CD14-positive monocyte (primary cell): ENCODE results near the gene POMGNT2. TPM values are rescaled to one million over a fixed set of nuclear protein-coding genes. Genes with fewer than 3 reads are reported as not detected.

Experiments used
- DNase-seq, 3 donors: peaks; one replicate each; pipeline ENCODE4 v3.0.0-alpha.2; 2011 to 2022
- H2AFZ ChIP-seq: 2 replicates; pipeline ENCODE4 v1.6.0; 2012; ENCODE audit warnings: mild to moderate bottlenecking, low read depth, low read length, inconsistent platforms; ENCODE audit not compliant: insufficient read depth, poor library complexity, severe bottlenecking
- H3K27ac ChIP-seq, 2 donors: 1 replicate in 1 of 2; 2 replicates in 1 of 2; pipeline ENCODE4 v1.5.1; 2012 to 2013; ENCODE audit warnings: low read length in 2 of 2, control low read depth in 1 of 2, inconsistent platforms in 1 of 2, low read depth in 1 of 2, mild to moderate bottlenecking in 1 of 2
- H3K27me3 ChIP-seq, 2 donors: one replicate each; pipeline versions ENCODE4 v1.6.0 to v1.6.1; 2011 to 2013; ENCODE audit warnings: low read length in 2 of 2; ENCODE audit not compliant: control insufficient read depth in 2 of 2, insufficient read depth in 2 of 2
- H3K36me3 ChIP-seq, 2 donors: replicated peaks in 1 of 2; 1 replicate in 1 of 2; 2 replicates in 1 of 2; pipeline versions ENCODE4 v1.5.1 to v1.6.1; 2012 to 2013; ENCODE audit warnings: low read length in 2 of 2, control low read depth in 1 of 2, inconsistent platforms in 1 of 2, mild to moderate bottlenecking in 1 of 2; ENCODE audit not compliant: insufficient read depth in 2 of 2, control insufficient read depth in 1 of 2
- H3K4me1 ChIP-seq, 2 donors: 1 replicate in 1 of 2; 2 replicates in 1 of 2; pipeline versions ENCODE4 v1.5.1 to v1.6.1; 2012 to 2013; ENCODE audit warnings: low read length in 2 of 2, control low read depth in 1 of 2, inconsistent platforms in 1 of 2, mild to moderate bottlenecking in 1 of 2, moderate library complexity in 1 of 2; ENCODE audit not compliant: insufficient read depth in 2 of 2, control insufficient read depth in 1 of 2
- H3K4me2 ChIP-seq: replicated peaks from 2 replicates; pipeline ENCODE3; 2012; ENCODE audit warnings: low read length, moderate library complexity, mild to moderate bottlenecking; ENCODE audit not compliant: poor library complexity, severe bottlenecking; ENCODE audit errors: extremely low read depth
- H3K4me3 ChIP-seq, 3 experiments: fragments of 200-600 bp in 1 of 3; sonication (generic) in 1 of 3; replicated peaks in 1 of 3; 1 replicate in 2 of 3; 2 replicates in 1 of 3; pipeline ENCODE4 v1.5.1; 2011 to 2013; ENCODE audit warnings: low read length in 3 of 3, mild to moderate bottlenecking in 3 of 3, control low read depth in 2 of 3, low read depth in 2 of 3, inconsistent platforms in 1 of 3, moderate library complexity in 1 of 3
- H3K79me2 ChIP-seq: 2 replicates; pipeline ENCODE4 v1.6.0; 2012; ENCODE audit warnings: mild to moderate bottlenecking, control low read depth, inconsistent platforms, low read length, moderate library complexity; ENCODE audit not compliant: insufficient read depth
- H3K9ac ChIP-seq: 2 replicates; pipeline ENCODE4 v1.6.0; 2017; ENCODE audit warnings: low read length, mild to moderate bottlenecking; ENCODE audit not compliant: insufficient read depth, poor library complexity, severe bottlenecking
- H3K9me3 ChIP-seq, 2 donors: replicated peaks in 1 of 2; 1 replicate in 1 of 2; 2 replicates in 1 of 2; pipeline versions ENCODE4 v1.5.1 to v1.6.1; 2012 to 2013; ENCODE audit warnings: low read length in 2 of 2, control low read depth in 1 of 2; ENCODE audit not compliant: control insufficient read depth in 1 of 2, insufficient read depth in 1 of 2
- H4K20me1 ChIP-seq: 2 replicates; pipeline ENCODE4 v1.6.0; 2012; ENCODE audit warnings: mild to moderate bottlenecking, low read length, control low read depth, moderate library complexity; ENCODE audit not compliant: insufficient read depth
- H3K27ac Mint-ChIP-seq, 7 donors: one replicate each; pipeline ENCODE4 v1.8.0; 2020; ENCODE audit warnings: mild to moderate bottlenecking in 7 of 7, mixed read lengths in 7 of 7, moderate library complexity in 6 of 7, inconsistent platforms in 2 of 7
- H3K27me3 Mint-ChIP-seq, 3 donors: one replicate each; pipeline ENCODE4 v1.8.0; 2021 to 2022; ENCODE audit warnings: low read depth in 3 of 3, mild to moderate bottlenecking in 3 of 3, mixed read lengths in 3 of 3, moderate library complexity in 3 of 3, inconsistent platforms in 1 of 3
- H3K36me3 Mint-ChIP-seq, 2 donors: one replicate each; pipeline ENCODE4 v1.8.0; 2020; ENCODE audit warnings: mixed read lengths in 2 of 2, inconsistent platforms in 1 of 2, mild to moderate bottlenecking in 1 of 2
- H3K4me1 Mint-ChIP-seq: one replicate; pipeline ENCODE4 v1.8.0; 2020; ENCODE audit warnings: mild to moderate bottlenecking, mixed read lengths
- H3K4me3 Mint-ChIP-seq, 2 donors: one replicate each; pipeline ENCODE4 v1.8.0; 2020; ENCODE audit warnings: mild to moderate bottlenecking in 2 of 2, mixed read lengths in 2 of 2, moderate library complexity in 1 of 2
- H3K9me3 Mint-ChIP-seq, 7 donors: one replicate each; pipeline ENCODE4 v1.8.0; 2020 to 2022; ENCODE audit warnings: mixed read lengths in 7 of 7, mild to moderate bottlenecking in 6 of 7, moderate library complexity in 6 of 7, inconsistent platforms in 2 of 7
- CTCF ChIP-seq: fragments of 200-600 bp; IDR thresholded peaks from one replicate; pipeline ENCODE4 v1.8.0; 2022; ENCODE audit warnings: antibody characterized with exemption, mild to moderate bottlenecking
- WGBS: methylation state at CpG from one replicate; pipeline ENCODE4 v1.1.5; 2013; ENCODE audit warnings: missing lambda C conversion rate; ENCODE audit not compliant: insufficient coverage; 5-methylcytosine and 5-hydroxymethylcytosine counted together
- intact Hi-C, 2 donors: fragments of 100-400 bp; cut with micrococcal nuclease; formaldehyde crosslinking; loops; one replicate each; pipeline versions ENCODE4 v1.15.0 to v1.15.1; 2023
- polyA plus RNA-seq, 3 donors: library from polyadenylated mRNA; depleted of rRNA in 1 of 3; unstranded in 2 of 3; stranded (reverse) in 1 of 3; fragments of 300-500 nt in 2 of 3; fragments of >200 nt in 1 of 3; fragmentation: Illumina TruSeq in 2 of 3; gene quantifications; 1 replicate in 2 of 3; 2 replicates in 1 of 3; pipeline ENCODE4 v1.2.3, GENCODE V29; 2012 to 2021

Gene POMGNT2
- polyA plus RNA-seq, 3 donors = 4.3 to 5.1 (median 4.4) TPM

- H3K9ac ChIP-seq = no peak overlapping the region
- Mint-ChIP-seq H3K4me3 (no peak overlapping the region), H3K9me3 (peaks cover 0 to 15% (median 9%) of the 10 kb centered on the region in 7 donors), H3K4me1 (no peaks in the 10 kb centered on the region), H3K27ac (no peak overlapping the region), H3K27me3 (peaks cover 0 to 5% (median 2%) of the 10 kb centered on the region in 3 donors), H3K36me3 (no peaks in the 10 kb centered on the region)
- no peak for DNase-seq
- no peaks in the 10 kb centered on the region for H3K79me2 ChIP-seq
- no peaks in the 10 kb centered on the region for H4K20me1 ChIP-seq
- H3K27ac ChIP-seq = no peak overlapping the region
- no peak overlapping the region for H2AFZ ChIP-seq
- H3K9me3 ChIP-seq = peaks cover 0 to 2% of the 10 kb centered on the region in 2 donors
- TF ChIP-seq CTCF = no peak
- H3K4me3 ChIP-seq = no peak overlapping the region
- no peaks in the 10 kb centered on the region for H3K4me1 ChIP-seq
- H3K36me3 ChIP-seq = no peaks in the 10 kb centered on the region
- intact Hi-C loops = no loop called here
- no CpG with 5 or more reads among the region's 3 CpGs for WGBS
- H3K4me2 ChIP-seq = no peak overlapping the region
- no peaks in the 10 kb centered on the region for H3K27me3 ChIP-seq
These were observed 15.1 kb upstream of the POMGNT2 start for GRCh38 chr3:43120937-43121336.

GRCh38 chr3:43117257-43117656 is 11.4 kb upstream of the POMGNT2 start:
- H3K4me2 ChIP-seq = no peak overlapping the region
- H3K36me3 ChIP-seq = no peaks in the 10 kb centered on the region
- Mint-ChIP-seq H3K9me3 (peaks cover 0 to 3% (median 0%) of the 10 kb centered on the region in 7 donors), H3K36me3 (no peaks in the 10 kb centered on the region), H3K27me3 (peaks cover 1 to 8% (median 2%) of the 10 kb centered on the region in 3 donors), H3K4me1 (no peaks in the 10 kb centered on the region), H3K4me3 (no peak overlapping the region), H3K27ac (no peak overlapping the region)
- H2AFZ ChIP-seq = no peak overlapping the region
- no peak overlapping the region for H3K9ac ChIP-seq
- 60% methylated on average over 1 of the region's 4 CpGs for WGBS
- no peak for DNase-seq
- H3K9me3 ChIP-seq = no peaks in the 10 kb centered on the region
- H3K79me2 ChIP-seq = no peaks in the 10 kb centered on the region
- no peaks in the 10 kb centered on the region for H4K20me1 ChIP-seq
- H3K4me3 ChIP-seq = no peak overlapping the region
- no peaks in the 10 kb centered on the region for H3K27me3 ChIP-seq
- no peak for TF ChIP-seq CTCF
- no peak overlapping the region for H3K27ac ChIP-seq
- intact Hi-C loops = no loop called here
- no peaks in the 10 kb centered on the region for H3K4me1 ChIP-seq
